Nephron progenitor cell (in vitro differentiated cells): ENCODE data around the gene NFIA.
"Not testable (repeated sequence)": the region's sequence is repeated elsewhere in the genome, so short reads cannot be mapped to it uniquely, and the experiment has no call there.

Experiments used
- DNase-seq: peaks from one replicate; pipeline ENCODE4 v3.0.0; 2021
- H3K27ac Mint-ChIP-seq: 2 replicates; pipeline ENCODE4 v1.8.0; 2021; ENCODE audit warnings: mild to moderate bottlenecking, moderate library complexity, mixed read lengths
- H3K27me3 Mint-ChIP-seq: 2 replicates; pipeline ENCODE4 v1.8.0; 2021; ENCODE audit warnings: mild to moderate bottlenecking, low read depth, mixed read lengths; ENCODE audit not compliant: poor library complexity
- H3K36me3 Mint-ChIP-seq: 2 replicates; pipeline ENCODE4 v1.8.0; 2021; ENCODE audit warnings: low read depth, mixed read lengths
- H3K4me1 Mint-ChIP-seq: 2 replicates; pipeline ENCODE4 v1.8.0; 2021; ENCODE audit warnings: mixed read lengths
- H3K4me3 Mint-ChIP-seq: 2 replicates; pipeline ENCODE4 v1.8.0; 2021; ENCODE audit warnings: mild to moderate bottlenecking, moderate library complexity, mixed read lengths
- H3K9me3 Mint-ChIP-seq: 2 replicates; pipeline ENCODE4 v1.8.0; 2021; ENCODE audit warnings: mild to moderate bottlenecking, moderate library complexity, mixed read lengths
- TF ChIP-seq, protein P1 (sequence below): fragments of 200-600 bp; sonication (generic); IDR thresholded peaks from 2 replicates; pipeline ENCODE4 v1.5.0; 2021; ENCODE audit warnings: antibody characterized with exemption

Gene NFIA

DNA sequence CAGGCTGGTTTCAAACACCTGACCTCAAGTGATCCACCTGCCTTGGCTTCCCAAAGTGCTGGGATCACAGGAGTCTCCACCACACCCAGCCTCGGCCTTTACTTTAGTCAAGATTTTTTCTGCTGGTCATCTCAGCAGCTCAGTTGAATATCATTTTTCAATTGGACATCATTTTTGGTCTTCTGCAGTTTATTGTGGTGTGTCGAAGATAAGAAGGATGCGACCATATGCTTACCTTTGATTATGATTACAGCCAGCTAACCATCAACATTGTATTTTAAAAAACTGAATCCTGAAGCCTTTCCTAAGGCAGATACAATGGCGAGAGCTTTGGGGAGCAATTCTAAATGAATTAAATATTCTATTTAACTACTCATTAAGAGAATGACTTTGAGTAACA, 12.3 kb upstream of the NFIA start:
- Mint-ChIP-seq H3K4me3 (no peak overlapping the region), H3K4me1 (no peaks in the 10 kb centered on the region), H3K27ac (no peak overlapping the region), H3K27me3 (peaks cover 26% of the 10 kb centered on the region), H3K9me3 (no peaks in the 10 kb centered on the region), H3K36me3 (no peaks in the 10 kb centered on the region)
- TF ChIP-seq, protein P1, sequence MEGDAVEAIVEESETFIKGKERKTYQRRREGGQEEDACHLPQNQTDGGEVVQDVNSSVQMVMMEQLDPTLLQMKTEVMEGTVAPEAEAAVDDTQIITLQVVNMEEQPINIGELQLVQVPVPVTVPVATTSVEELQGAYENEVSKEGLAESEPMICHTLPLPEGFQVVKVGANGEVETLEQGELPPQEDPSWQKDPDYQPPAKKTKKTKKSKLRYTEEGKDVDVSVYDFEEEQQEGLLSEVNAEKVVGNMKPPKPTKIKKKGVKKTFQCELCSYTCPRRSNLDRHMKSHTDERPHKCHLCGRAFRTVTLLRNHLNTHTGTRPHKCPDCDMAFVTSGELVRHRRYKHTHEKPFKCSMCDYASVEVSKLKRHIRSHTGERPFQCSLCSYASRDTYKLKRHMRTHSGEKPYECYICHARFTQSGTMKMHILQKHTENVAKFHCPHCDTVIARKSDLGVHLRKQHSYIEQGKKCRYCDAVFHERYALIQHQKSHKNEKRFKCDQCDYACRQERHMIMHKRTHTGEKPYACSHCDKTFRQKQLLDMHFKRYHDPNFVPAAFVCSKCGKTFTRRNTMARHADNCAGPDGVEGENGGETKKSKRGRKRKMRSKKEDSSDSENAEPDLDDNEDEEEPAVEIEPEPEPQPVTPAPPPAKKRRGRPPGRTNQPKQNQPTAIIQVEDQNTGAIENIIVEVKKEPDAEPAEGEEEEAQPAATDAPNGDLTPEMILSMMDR: no peak
- DNase-seq: no peak

DNA sequence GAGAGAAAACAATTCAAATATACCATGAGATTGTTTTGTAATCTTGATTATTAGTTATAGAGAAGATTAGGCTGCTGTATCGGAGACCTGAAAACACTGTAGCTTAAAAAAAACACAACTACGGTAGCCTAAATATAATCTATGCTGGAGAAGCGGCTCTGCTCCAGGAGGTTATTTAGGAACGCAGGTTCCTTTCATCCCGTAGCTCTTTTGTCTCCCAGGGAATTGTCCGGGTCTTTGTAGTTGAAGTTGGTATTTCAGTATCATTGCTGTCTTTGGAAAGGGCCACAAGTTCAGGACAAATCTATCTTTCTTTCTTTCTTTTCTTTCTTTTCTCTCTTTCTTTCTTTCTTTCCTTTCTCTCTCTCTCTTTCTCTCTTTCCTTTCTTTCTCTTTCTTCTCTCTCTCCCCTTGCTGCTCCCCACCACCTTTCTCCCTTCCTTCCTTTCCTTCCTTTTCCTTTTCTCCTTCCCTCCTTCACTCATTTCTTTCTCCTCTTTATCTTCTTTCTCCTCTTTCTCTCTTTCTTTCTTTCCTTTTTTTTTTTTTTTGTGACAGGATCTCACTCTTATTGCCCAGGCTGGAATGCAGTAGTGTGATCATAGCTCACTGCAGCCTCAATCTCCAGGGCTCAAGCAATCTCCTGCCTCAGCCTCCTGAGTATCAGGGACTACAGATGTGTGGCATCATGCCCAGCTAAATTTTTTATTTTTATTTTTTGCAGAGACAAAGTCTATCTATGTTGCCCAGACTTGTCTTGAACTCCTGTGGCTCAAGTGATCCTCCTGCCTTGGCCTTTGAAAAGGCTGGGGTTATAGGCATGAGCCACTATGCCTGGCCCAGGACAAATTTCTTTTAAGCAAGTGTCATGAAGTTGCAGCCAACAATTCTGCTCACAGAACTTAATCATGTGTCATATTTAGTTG, 10.9 kb upstream of the NFIA start:
- H3K9me3 Mint-ChIP-seq: no peaks in the 10 kb centered on the region
- no peak for DNase-seq
- H3K27ac Mint-ChIP-seq: no peak overlapping the region

GRCh38 chr1:61073871-61074270, 8.5 kb upstream of the NFIA start:
- Mint-ChIP-seq H3K9me3 (no peaks in the 10 kb centered on the region), H3K36me3 (no peaks in the 10 kb centered on the region), H3K4me1 (peaks cover 21% of the 10 kb centered on the region), H3K27me3 (peaks cover 43% of the 10 kb centered on the region), H3K27ac (no peak overlapping the region), H3K4me3 (no peak overlapping the region)
- DNase-seq: no peak
- TF ChIP-seq, protein P1: no peak

More for the DNA sequence above, 10.9 kb upstream of the NFIA start:
- TF ChIP-seq, protein P1: no peak
- Mint-ChIP-seq H3K27me3 (peaks cover 30% of the 10 kb centered on the region), H3K4me3 (no peak overlapping the region), H3K4me1 (peaks cover 6% of the 10 kb centered on the region), H3K36me3 (no peaks in the 10 kb centered on the region)

GRCh38 chr1:61075833-61076232, 6.5 kb upstream of the NFIA start:
- Mint-ChIP-seq H3K4me3 (peak overlapping the region; percentile 98), H3K4me1 (peaks cover 41% of the 10 kb centered on the region), H3K27me3 (peaks cover 50% of the 10 kb centered on the region)
- H3K9me3 Mint-ChIP-seq, DNase-seq, H3K36me3 Mint-ChIP-seq, H3K27ac Mint-ChIP-seq: not testable (repeated sequence)

- Mint-ChIP-seq H3K27me3 (peaks cover 50% of the 10 kb centered on the region), H3K36me3 (no peaks in the 10 kb centered on the region), H3K9me3 (no peaks in the 10 kb centered on the region), H3K4me3 (peak overlapping the region; percentile 98), H3K4me1 (peaks cover 49% of the 10 kb centered on the region), H3K27ac (peak overlapping the region; percentile 81)
- TF ChIP-seq, protein P1: no peak
- DNase-seq: peak; percentile 84
Observed at GRCh38 chr1:61076728-61077675, 5.4 kb upstream of the NFIA start.
